Fibroblast of lung (primary cell): ENCODE measurements around the gene FGF2. TPM values are rescaled to one million over a fixed set of nuclear protein-coding genes. Genes with fewer than 3 reads are reported as not detected.
"Not testable (repeated sequence)": the region's sequence is repeated elsewhere in the genome, so short reads cannot be mapped to it uniquely, and the experiment has no call there.

Experiments used
- DNase-seq, 2 donors: peaks; one replicate each; pipeline versions ENCODE4 v3.0.0 to v3.0.0-alpha.2; 2010; ENCODE audit warnings: low read depth in 2 of 2
- H2AFZ ChIP-seq: 2 replicates; pipeline ENCODE4 v1.5.1; 2012; ENCODE audit warnings: low read length, control low read depth, inconsistent platforms
- H3K27ac ChIP-seq: 2 replicates; pipeline ENCODE4 v1.5.1; 2011; ENCODE audit warnings: low read length, control low read depth; ENCODE audit not compliant: insufficient read depth
- H3K27me3 ChIP-seq: 2 replicates; pipeline ENCODE4 v1.5.1; 2011; ENCODE audit warnings: mild to moderate bottlenecking, low read length; ENCODE audit not compliant: control insufficient read depth, insufficient read depth
- H3K36me3 ChIP-seq: 2 replicates; pipeline ENCODE4 v1.5.1; 2011; ENCODE audit warnings: low read length; ENCODE audit not compliant: control insufficient read depth, insufficient read depth
- H3K4me1 ChIP-seq: 2 replicates; pipeline ENCODE4 v1.5.1; 2011; ENCODE audit warnings: low read length; ENCODE audit not compliant: control insufficient read depth, insufficient read depth; ENCODE audit errors: extremely low read depth
- H3K4me2 ChIP-seq: 2 replicates; pipeline ENCODE4 v1.5.1; 2011; ENCODE audit warnings: low read length, control low read depth; ENCODE audit not compliant: insufficient read depth; ENCODE audit errors: extremely low read depth
- H3K4me3 ChIP-seq, 4 experiments: fragments of 200-600 bp in 1 of 4; sonication (generic) in 1 of 4; replicated peaks in 1 of 4; 2 replicates each; pipeline ENCODE4 v1.5.1; 2011 to 2016; ENCODE audit warnings: low read length in 4 of 4, low read depth in 3 of 4, mild to moderate bottlenecking in 3 of 4, control low read depth in 2 of 4, inconsistent platforms in 1 of 4, mixed read lengths in 1 of 4; ENCODE audit not compliant: insufficient read depth in 1 of 4; ENCODE audit errors: control extremely low read depth in 1 of 4
- H3K79me2 ChIP-seq: 2 replicates; pipeline ENCODE4 v1.5.1; 2012; ENCODE audit warnings: mild to moderate bottlenecking, low read length, inconsistent platforms; ENCODE audit not compliant: control insufficient read depth, insufficient read depth
- H3K9ac ChIP-seq: 2 replicates; pipeline ENCODE4 v1.5.1; 2011; ENCODE audit warnings: mild to moderate bottlenecking, low read length, control low read depth; ENCODE audit not compliant: insufficient read depth
- H3K9me3 ChIP-seq: 2 replicates; pipeline ENCODE4 v1.5.1; 2012; ENCODE audit warnings: low read depth, low read length; ENCODE audit not compliant: control insufficient read depth, insufficient read depth
- H4K20me1 ChIP-seq: 2 replicates; pipeline ENCODE4 v1.5.1; 2011; ENCODE audit warnings: low read length; ENCODE audit not compliant: control insufficient read depth, insufficient read depth; ENCODE audit errors: extremely low read depth
- CTCF ChIP-seq, 2 donors: IDR thresholded peaks in 1 of 2; conservative IDR thresholded peaks in 1 of 2; 1 replicate in 1 of 2; 2 replicates in 1 of 2; pipeline ENCODE4 v1.5.1; 2011 to 2012; ENCODE audit warnings: low read length in 2 of 2, control low read depth in 1 of 2, inconsistent platforms in 1 of 2, low read depth in 1 of 2, mild to moderate bottlenecking in 1 of 2
- EZH2 ChIP-seq: IDR thresholded peaks from 2 replicates; pipeline ENCODE4 v1.5.1; 2012; ENCODE audit warnings: low read length, control low read depth, mild to moderate bottlenecking; ENCODE audit errors: missing control alignments
- polyA plus RNA-seq, 2 donors: library from polyadenylated mRNA; depleted of rRNA in 1 of 2; stranded (reverse) in 1 of 2; unstranded in 1 of 2; fragments of >200 nt; gene quantifications; 2 replicates each; pipeline ENCODE4 v1.2.1, GENCODE V29; 2011 to 2012; ENCODE audit warnings: missing spikeins in 1 of 2
- total RNA-seq: library from RNA; depleted of rRNA; stranded (reverse); fragments of >200 nt; gene quantifications from 2 replicates; pipeline ENCODE4 v1.2.1, GENCODE V29; 2014

FGF2 gene
- total and polyA plus RNA-seq, 2 donors (not counting 1 experiment from before 2014, with no cell fraction given), result 38.5 to 98.3 TPM

GRCh38 chr4:122845760-122846159 is 19.1 kb downstream of the FGF2 start:
- H3K4me3 ChIP-seq, result no peak overlapping the region
- peaks cover 93% of the 10 kb centered on the region for H3K79me2 ChIP-seq
- no peak overlapping the region for H3K27ac ChIP-seq
- peaks cover 5% of the 10 kb centered on the region for H3K36me3 ChIP-seq
- no peaks in the 10 kb centered on the region for H3K9me3 ChIP-seq
- H3K4me1 ChIP-seq, result peaks cover 4% of the 10 kb centered on the region
- no peak overlapping the region for H3K9ac ChIP-seq
- H3K4me2 ChIP-seq, result no peak overlapping the region
- H4K20me1 ChIP-seq, result no peaks in the 10 kb centered on the region
- TF ChIP-seq CTCF (conservative IDR thresholded peaks at IDR 0.05 in 1 of 2, IDR thresholded peaks at IDR 0.05 in 1 of 2; ENCODE audit: low read depth in 1 of 2, low read length in 2 of 2), result no peak
- no peak for TF ChIP-seq EZH2
- no peak overlapping the region for H2AFZ ChIP-seq
- DNase-seq, result peak in 1 of 2 donors; percentile 36
- H3K27me3 ChIP-seq, result no peaks in the 10 kb centered on the region

GRCh38 chr4:122847931-122848330 is 21.3 kb downstream of the FGF2 start:
- peaks cover 5% of the 10 kb centered on the region for H3K36me3 ChIP-seq
- no peak overlapping the region for H2AFZ ChIP-seq
- no peak overlapping the region for H3K4me3 ChIP-seq
- peaks cover 3% of the 10 kb centered on the region for H3K4me1 ChIP-seq
- DNase-seq, result no peak
- peaks cover 93% of the 10 kb centered on the region for H3K79me2 ChIP-seq
- H3K4me2 ChIP-seq, result no peak overlapping the region
- TF ChIP-seq CTCF (conservative IDR thresholded peaks at IDR 0.05 in 1 of 2, IDR thresholded peaks at IDR 0.05 in 1 of 2; ENCODE audit: low read depth in 1 of 2, low read length in 2 of 2), result no peak
- TF ChIP-seq EZH2, result no peak
- H4K20me1 ChIP-seq, result no peaks in the 10 kb centered on the region
- H3K9ac ChIP-seq, result no peak overlapping the region
- no peaks in the 10 kb centered on the region for H3K27me3 ChIP-seq
- H3K27ac ChIP-seq, result no peak overlapping the region
- H3K9me3 ChIP-seq, result no peaks in the 10 kb centered on the region

DNA sequence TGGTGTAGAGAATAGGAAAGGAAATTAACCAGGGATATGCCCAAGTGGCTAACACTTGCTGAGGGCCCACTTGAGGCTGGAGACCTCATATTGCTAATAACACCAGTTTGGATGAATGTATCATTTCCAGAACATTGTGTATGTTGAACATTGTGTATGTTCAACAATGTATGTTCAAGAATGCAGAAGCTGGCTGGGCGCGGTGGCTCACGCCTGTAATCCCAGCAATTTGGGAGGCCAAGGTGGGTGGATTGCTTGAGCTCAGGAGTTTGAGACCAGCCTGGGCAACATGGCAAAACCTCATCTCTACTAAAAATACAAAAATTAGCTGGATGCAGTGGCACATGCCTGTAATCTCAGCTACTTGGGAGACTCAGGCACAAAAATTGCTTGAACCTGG is 23.2 kb downstream of the FGF2 start:
- DNase-seq, H2AFZ ChIP-seq, H4K20me1 ChIP-seq, H3K4me3 ChIP-seq, H3K27ac ChIP-seq, H3K4me2 ChIP-seq, H3K27me3 ChIP-seq, H3K9ac ChIP-seq, H3K36me3 ChIP-seq, H3K9me3 ChIP-seq, H3K4me1 ChIP-seq: not testable (repeated sequence)
- H3K79me2 ChIP-seq, result peaks cover 93% of the 10 kb centered on the region
